ENCODE measurements around the gene CSHL1. TPM values are rescaled to one million over a fixed set of nuclear protein-coding genes. Genes with fewer than 3 reads are reported as not detected.
"Not testable (repeated sequence)": the region's sequence is repeated elsewhere in the genome, so short reads cannot be mapped to it uniquely, and the experiment has no call there.

CSHL1 gene
- polyA plus RNA-seq, 12 donors: 0.30 to 0.83 (median 0.61) TPM; not detected in 8

GRCh38 chr17:63889026-63889848 is 21.8 kb downstream of the CSHL1 start:
- peak; percentile 20 for DNase-seq

DNA sequence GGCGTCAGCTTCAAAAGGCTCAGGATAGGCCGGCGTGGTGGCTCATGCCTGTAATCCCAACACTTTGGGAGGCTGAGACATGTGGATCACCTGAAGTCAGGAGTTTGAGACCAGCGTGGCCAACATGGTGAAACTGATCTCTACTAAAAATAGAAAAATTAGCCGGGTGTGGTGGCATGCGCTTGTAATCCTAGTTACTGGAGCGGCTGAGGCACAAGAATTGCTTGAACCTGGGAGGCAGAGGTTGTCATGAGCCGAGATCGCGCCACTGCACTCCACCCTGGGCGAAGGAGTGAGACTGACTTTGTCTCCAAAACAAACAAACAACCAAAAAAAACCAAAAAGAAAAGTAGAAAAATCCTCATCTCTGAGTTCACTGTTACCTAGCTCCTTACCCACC is 25.9 kb downstream of the CSHL1 start:
- not testable (repeated sequence) for DNase-seq

- DNase-seq: not testable (repeated sequence)
Measured at GRCh38 chr17:63882626-63883126, 28.4 kb downstream of the CSHL1 start.

DNA sequence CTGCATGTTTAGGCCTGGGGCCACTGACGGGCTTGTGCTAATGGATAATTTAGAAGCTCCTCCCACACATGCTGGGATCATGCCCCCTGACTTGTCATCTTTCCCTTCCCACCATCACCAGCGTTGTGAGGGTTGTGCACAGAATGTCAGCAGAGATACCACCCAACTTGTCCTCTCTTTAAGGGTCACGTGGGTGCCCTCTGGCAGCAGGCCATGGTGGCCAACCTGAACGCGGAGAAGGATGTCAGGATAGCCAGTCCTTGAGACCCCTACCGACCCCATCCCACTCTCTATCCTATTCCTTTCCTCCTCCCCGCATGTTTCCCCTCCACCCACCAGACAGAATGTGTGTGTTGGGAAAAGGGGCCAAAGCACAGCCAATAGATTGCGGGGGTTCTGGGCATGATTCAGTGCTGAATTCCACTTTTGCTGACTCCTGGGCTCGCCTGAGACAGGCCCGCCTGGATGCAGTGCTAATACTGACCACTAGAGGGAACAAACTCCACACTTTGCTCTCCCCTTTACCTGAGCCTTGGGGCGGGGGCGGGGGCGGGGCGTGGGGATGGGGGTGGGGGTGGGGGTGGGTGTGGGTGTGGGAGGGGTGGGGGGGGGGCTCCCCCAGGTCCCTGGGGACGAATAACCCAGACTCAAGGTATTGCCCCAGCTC is 29.0 kb downstream of the CSHL1 start, which contains the start of gene GH2:
GH2 (minus strand) TSS at position 10 of the 667 bp plus-strand sequence. CDS start 143 bp downstream, outside the sequence.
- peak; percentile 32 for DNase-seq

DNA sequence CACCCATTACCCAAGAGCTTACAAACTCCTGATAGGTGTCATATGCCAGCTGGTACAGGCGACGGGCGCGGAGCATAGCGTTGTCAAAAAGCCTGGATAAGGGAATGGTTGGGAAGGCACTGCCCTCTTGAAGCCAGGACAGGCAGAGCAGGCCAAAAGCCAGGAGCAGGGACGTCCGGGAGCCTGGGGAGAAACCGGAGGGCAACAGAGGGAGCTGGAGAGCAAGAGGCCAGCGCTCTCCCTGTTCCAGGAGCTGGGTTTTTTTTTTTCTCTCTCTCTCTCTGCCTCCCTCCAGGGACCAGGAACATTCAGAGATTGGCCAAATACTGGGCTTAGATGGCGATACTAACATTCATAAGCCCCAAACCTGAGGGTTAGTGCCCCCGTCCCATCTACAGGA is 29.7 kb downstream of the CSHL1 start:
- not testable (repeated sequence) for DNase-seq

DNA sequence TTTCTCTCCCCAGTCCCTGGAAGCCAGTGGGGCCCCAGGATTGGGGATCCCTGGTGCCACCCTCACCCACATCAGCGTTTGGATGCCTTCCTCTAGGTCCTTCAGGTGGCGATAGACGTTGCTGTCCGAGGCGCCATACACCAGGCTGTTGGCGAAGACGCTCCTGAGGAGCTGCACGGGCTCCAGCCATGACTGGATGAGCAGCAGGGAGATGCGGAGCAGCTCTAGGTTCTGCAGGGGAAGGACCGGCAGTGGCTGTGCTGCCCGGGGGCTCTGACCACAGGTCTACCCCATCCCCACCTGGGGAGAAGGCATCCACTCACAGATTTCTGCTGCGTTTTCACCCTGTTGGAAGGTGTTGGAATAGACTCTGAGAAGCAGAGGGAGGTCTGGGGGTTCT is 30.4 kb downstream of the CSHL1 start:
- no peak for DNase-seq

DNA sequence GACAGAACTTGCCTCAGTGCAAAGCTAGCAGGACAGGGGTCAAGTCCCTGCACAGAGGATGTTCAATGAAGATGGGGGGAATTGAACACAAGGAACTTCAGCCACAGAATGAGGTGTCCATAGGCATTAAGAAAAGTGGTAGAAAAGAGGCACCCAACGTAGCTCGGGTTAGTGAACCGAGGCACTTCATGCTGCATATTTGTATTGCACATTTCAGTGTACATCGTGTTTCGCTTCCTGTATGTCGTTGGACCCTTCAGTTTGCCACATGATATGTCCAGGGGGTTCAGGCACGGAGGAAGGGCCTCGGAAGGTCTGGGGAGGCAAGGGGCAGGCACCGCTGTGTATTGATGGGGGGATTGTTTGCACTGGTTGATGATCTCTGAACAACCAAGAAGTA is 32.6 kb downstream of the CSHL1 start:
- not testable (repeated sequence) for DNase-seq

DNA sequence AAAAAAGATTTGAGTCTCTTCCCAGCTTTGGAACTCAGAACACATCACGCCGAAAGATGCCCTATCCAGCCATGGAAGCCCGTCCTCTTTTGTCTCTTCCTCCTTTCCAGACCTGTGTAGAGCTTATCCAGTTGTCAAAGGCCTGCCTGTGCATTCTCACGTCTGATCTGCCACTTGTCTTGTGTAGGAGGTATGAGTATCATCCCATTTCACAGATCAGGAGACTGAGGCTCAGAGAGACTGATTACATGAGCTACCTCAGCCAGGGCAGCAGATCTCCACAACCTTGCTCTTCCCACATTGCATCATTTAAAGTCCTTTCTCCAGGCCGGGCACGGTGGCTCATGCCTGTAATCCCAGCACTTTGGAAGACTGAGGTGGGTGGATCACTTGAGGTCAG is 36.4 kb downstream of the CSHL1 start:
- DNase-seq: not testable (repeated sequence)

GRCh38 chr17:63874061-63874626 is 36.9 kb downstream of the CSHL1 start:
- not testable (repeated sequence) for DNase-seq

DNA sequence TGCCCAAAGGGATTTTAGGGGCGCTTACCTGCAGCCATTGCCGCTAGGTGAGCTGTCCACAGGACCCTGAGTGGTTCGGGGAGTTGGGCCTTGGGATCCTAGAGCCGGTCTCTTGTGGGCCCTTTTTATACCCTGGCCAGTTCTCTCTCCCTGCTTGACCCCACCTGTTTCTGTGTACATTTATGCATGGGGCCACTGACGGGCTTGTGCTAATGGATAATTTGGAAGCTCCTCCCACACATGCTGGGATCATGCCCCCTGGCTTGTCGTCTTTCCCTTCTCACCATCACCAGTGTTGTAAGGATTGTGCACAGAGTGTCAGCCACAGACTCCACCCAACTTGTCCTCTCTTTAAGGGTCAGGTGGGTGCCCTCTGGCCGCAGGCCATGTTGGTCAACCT is 37.5 kb downstream of the CSHL1 start, which contains the start of gene CSH2:
CSH2 (minus strand) TSS at position 101 of the 400 bp plus-strand sequence; CDS start at position 38, 63 bp downstream.
- not testable (repeated sequence) for DNase-seq

DNA sequence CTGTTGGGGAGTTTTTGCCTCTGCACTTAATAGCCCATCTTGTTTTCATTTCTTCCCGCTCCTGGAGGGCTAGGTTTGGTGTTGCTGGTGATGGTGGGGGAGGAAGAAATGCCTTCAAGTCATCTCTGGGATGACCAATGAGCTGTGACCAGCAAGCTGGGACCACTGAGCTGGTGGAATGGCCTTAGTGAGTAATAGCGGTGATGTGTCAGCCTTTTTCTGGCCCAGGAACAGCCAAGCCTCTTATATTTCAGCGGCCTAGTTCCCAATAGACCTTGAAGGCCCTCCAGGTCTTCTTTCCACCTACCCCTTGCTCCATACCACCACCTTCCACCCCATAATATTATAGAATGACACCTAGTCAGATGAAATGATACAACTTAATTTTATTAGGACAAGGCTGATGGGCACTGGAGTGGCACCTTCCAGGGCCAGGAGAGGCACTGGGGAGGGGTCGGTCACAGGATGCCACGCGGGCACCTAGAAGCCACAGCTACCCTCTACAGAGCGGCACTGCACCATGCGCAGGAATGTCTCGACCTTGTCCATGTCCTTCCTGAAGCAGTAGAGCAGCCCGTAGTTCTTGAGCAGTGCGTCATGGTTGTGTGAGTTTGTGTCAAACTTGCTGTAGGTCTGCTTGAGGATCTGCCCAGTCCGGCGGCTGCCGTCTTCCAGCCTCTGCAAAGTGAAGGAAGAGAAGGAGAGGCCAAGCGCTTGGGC is 39.3 kb downstream of the CSHL1 start:
- not testable (repeated sequence) for DNase-seq

DNA sequence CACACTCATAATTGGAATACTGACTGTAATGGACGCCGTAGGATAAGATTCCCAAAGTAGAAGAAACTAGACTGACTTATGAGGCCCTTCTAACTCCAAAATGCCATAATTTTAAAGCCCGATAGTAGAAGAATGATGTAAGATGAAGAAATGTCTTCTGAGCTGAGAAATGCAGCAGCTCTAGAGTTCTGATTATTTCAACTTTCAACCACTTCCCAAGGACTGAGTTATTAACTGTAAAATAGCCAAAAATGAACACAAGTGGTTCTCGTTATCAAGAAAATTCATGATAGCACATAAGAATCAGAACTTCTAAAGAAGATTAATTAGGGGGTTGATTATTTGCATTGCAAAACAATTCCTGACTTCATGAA is 40.8 kb downstream of the CSHL1 start:
- DNase-seq: not testable (repeated sequence)

GRCh38 chr17:63869491-63870291 is 41.4 kb downstream of the CSHL1 start:
- not testable (repeated sequence) for DNase-seq

GRCh38 chr17:63866625-63867024 is 44.4 kb downstream of the CSHL1 start:
- DNase-seq: not testable (repeated sequence)

Other genes starting within 250 kb of the CSHL1 start
- 10 to 100 TPM in 3 of 12 donors, 1 to 10 TPM in 8, not detected in 1; 4.6 to 30.1 (median 7.8) TPM for gene LIMD2, start 211.1 kb downstream of the CSHL1 start, polyA plus RNA-seq (ENCODE audit: insufficient read length in 12 of 12)
- 10 to 100 TPM in 11 of 12 donors, not detected in 1; 19.0 to 60.5 (median 27.1) TPM for gene STRADA, start 169.5 kb downstream of the CSHL1 start, polyA plus RNA-seq (ENCODE audit: insufficient read length in 12 of 12)
- gene CCDC47, start 137.7 kb downstream of the CSHL1 start, polyA plus RNA-seq (ENCODE audit: insufficient read length in 12 of 12): 10 to 100 TPM in 11 of 12 donors, not detected in 1; 43.8 to 73.2 (median 59.4) TPM
- 100 to 1,000 TPM in 9 of 12 donors, 10 to 100 TPM in 2, not detected in 1; 80.5 to 177 (median 109) TPM for gene DDX42, start 137.1 kb downstream of the CSHL1 start, polyA plus RNA-seq (ENCODE audit: insufficient read length in 12 of 12)
- gene PSMC5, start 83.8 kb downstream of the CSHL1 start, polyA plus RNA-seq (ENCODE audit: insufficient read length in 12 of 12): 100 to 1,000 TPM in 10 of 12 donors, 10 to 100 TPM in 1, not detected in 1; 95.6 to 118 (median 109) TPM
- gene FTSJ3, start 83.6 kb downstream of the CSHL1 start, polyA plus RNA-seq (ENCODE audit: insufficient read length in 12 of 12): 10 to 100 TPM in 11 of 12 donors, not detected in 1; 27.6 to 47.4 (median 32.6) TPM
- gene SMARCD2, start 68.6 kb downstream of the CSHL1 start, polyA plus RNA-seq (ENCODE audit: insufficient read length in 12 of 12): 10 to 100 TPM in 11 of 12 donors, not detected in 1; 24.0 to 63.6 (median 27.1) TPM
- gene CSH2, start 37.6 kb downstream of the CSHL1 start, polyA plus RNA-seq (ENCODE audit: insufficient read length in 12 of 12): 1 to 10 TPM in 9 of 12 donors, under 1 TPM in 1, not detected in 2; 0.73 to 10.0 (median 3.1) TPM
- gene GH2, start 29.3 kb downstream of the CSHL1 start, polyA plus RNA-seq (ENCODE audit: insufficient read length in 12 of 12): not detected
- gene CSH1, start 14.7 kb downstream of the CSHL1 start, polyA plus RNA-seq (ENCODE audit: insufficient read length in 12 of 12): 10 to 100 TPM in 3 of 12 donors, 1 to 10 TPM in 6, under 1 TPM in 1, not detected in 2; 0.58 to 19.1 (median 7.0) TPM
- not detected for gene GH1, start 7.6 kb upstream of the CSHL1 start, polyA plus RNA-seq (ENCODE audit: insufficient read length in 12 of 12)
- 1 to 10 TPM in 9 of 12 donors, under 1 TPM in 1, not detected in 2; 0.88 to 8.4 (median 2.2) TPM for gene CD79B, start 21.1 kb upstream of the CSHL1 start, polyA plus RNA-seq (ENCODE audit: insufficient read length in 12 of 12)
- 10 to 100 TPM in 11 of 12 donors, not detected in 1; 13.9 to 53.0 (median 39.3) TPM for gene SCN4A, start 61.7 kb upstream of the CSHL1 start, polyA plus RNA-seq (ENCODE audit: insufficient read length in 12 of 12)
- gene PRR29, start 87.1 kb upstream of the CSHL1 start, polyA plus RNA-seq (ENCODE audit: insufficient read length in 12 of 12): 1 to 10 TPM in 11 of 12 donors, not detected in 1; 1.7 to 5.4 (median 2.4) TPM
- 10 to 100 TPM in 11 of 12 donors, not detected in 1; 16.3 to 34.6 (median 24.8) TPM for gene ICAM2, start 109.4 kb upstream of the CSHL1 start, polyA plus RNA-seq (ENCODE audit: insufficient read length in 12 of 12)
- gene ERN1, start 218.9 kb upstream of the CSHL1 start, polyA plus RNA-seq (ENCODE audit: insufficient read length in 12 of 12): 1 to 10 TPM in 11 of 12 donors, not detected in 1; 4.1 to 7.2 (median 5.0) TPM